Esophagus mucosa (tissue), 1 donor: Measurements from ENCODE around the gene KIAA0040. TPM values are rescaled to one million over a fixed set of nuclear protein-coding genes. Genes with fewer than 3 reads are reported as not detected.

Experiments
- ATAC-seq: fragments of 200-7000 bp; cut with Tn5 transposase; one replicate; pipeline ENCODE4 v1.9.1; 2020
- total RNA-seq: library from RNA; stranded (reverse); gene quantifications from one replicate; pipeline ENCODE4 v1.2.4, GENCODE V29; 2023
- donor health status: DM: yes; HTN: yes; CAD: no.

KIAA0040 gene
- total RNA-seq, result 6.3 TPM

DNA sequence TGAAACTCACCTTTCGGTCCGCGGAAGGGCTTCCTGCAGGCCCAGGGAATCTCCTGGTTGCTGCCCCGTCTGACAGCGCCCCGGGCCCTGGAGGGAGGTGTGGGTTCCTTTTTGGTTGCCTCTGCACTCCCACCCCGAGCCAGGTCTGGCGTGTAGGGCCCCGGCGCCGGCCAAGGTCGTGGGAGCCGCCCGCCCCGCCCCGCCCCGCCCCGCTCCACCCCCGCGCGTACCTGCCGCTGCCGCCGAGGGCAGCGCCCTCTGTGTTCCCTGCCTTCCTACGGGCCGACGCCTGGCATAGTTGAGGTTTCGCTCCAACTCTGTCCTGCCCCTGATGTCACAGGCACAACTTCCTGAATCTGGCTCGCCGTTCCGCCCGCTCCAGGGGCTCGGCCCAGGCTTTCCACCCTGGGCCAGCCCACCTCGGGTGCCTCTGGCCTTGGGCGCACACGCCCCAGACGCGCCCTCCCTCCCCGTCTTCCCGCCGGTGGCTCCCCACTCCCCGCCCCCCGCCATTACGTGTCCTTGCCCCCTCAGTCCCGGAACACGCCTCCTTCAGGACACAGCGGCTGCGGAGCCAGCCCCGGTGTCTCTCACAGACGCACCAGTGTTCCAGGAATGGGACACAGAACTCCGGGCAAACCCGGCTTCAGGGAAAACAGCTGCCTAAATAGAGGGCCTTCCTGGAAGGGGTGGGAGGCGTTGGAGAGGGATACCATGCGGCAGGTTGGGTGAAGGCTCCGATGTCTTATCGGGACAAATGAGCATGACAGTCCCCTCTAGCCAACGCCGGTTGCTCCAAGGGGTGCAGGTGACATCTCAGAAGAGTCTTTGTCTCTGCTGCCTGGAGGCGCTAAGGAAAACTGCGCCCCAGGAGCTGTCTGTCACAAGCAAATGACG is at the start of gene KIAA0040:
Gene KIAA0040 (minus strand): TSS at position 147 of the 897 bp plus-strand sequence. CDS start 31,763 bp downstream, outside the sequence.
- ATAC-seq, result peak; percentile 86

DNA sequence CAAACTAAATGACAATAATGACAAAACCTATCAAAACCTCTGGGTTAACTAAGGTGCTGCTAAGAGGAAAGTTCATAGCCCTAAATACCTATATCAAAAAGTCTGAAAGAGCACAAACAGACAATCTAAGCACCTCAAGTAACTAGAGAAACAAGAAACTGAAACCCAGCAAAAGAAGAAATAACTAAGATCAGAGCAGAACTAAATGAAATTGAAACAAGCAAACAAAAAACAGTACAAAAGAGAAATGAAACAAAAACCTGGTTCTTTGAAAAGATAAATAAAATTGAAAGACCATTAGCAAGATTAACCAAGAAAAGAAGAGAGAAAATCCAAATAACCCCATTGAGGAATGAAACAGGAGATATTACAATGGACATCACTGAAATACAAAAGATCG is 44.8 kb upstream of the KIAA0040 start:
- ATAC-seq, result no peak

DNA sequence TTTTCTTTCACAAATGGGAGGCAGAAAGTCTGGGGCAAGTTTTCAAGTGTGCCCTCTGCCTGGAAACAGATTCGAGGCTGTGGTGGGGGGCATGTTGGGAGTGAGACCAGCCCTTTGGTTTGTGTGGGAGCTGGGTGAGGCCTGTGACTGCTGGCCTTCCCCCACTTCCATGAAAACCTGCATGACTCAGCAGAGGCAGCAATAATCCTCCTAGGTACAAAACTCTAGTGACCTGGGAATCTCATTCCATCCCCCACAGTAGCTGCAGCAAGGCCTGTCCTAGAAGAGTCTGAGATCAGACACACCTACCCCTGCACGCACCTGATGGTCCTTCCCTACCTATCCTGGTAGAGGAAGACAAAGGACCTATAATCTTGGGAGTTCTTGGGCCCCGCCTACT is 42.1 kb upstream of the KIAA0040 start:
- no peak for ATAC-seq

GRCh38 chr1:175232335-175232734 is 39.8 kb upstream of the KIAA0040 start:
- no peak for ATAC-seq

DNA sequence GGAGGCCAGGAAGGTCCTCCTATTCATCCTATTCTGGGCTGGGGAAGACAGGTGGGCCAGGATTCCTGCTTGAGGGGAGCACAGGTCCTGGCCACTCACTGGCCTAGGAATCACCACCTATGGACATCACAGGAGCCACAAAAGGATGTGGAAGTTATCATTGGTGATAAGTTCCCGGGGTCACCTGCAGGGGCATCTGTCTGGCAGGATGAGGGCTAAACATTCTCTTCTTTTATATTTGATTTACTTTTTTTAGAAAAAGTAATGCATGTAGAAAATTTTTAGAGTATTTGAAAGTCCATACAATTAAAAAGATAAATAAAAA is 33.2 kb upstream of the KIAA0040 start:
- ATAC-seq, result no peak

DNA sequence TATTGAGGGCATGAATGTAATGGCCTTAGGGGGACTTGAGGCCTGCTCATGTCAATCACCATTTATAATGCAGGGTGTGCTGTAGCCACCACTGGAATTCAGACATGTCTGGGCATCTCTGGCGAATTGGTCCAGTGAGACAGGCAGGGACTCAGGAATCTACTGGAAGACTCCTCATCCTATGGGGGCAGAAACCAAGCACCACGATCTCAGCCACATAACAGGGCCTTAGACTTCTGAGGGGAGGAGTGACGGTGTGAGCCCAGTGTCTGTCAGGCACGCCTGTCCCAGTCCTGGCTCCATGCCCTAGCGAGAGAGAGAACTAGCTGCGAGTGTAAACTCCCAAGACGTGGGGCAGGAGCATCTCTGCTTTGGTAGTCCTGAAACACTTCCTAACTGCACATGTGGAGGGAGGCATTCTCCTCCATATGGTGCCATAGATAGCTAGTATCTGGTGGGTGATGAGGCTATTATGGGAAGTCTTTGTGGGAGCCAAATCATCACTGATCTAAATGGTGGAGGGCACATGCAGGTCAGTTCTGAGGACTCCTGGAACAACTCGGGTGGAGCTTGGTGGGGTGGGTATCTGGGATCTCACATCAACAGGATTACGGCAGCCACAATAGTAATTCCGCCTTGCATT is 29.8 kb upstream of the KIAA0040 start:
- ATAC-seq, result no peak

DNA sequence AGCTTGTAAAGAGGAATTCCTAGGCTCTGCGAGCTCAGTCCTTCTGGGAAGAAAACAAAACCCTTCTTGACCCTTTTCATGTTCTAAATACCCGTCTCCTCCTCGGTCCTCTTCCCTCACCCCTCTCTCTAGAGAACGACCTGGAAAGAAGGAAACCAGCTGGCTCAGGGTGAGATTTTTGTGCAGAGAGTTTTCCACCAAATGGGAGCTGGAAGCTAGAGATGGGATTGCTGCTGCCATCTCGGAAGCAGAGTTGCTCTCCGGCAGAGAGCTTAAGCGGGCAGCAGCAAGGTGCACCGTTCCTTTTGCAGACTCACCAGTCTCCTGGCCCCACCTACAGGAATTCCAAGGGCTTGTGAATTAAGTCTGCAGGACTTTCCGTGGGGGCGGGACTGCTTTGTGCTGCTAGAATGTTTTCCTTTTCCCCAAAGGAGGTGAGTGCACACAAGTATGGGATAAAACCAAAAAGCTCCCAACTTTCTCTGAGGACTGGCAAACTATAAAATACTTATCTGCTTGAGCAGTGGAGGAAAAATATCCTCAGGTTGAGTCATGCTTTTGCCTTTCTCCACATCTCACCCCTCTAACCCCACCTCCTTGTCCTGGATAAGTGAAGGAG is 29.1 kb upstream of the KIAA0040 start:
- ATAC-seq, result peak; percentile 64

DNA sequence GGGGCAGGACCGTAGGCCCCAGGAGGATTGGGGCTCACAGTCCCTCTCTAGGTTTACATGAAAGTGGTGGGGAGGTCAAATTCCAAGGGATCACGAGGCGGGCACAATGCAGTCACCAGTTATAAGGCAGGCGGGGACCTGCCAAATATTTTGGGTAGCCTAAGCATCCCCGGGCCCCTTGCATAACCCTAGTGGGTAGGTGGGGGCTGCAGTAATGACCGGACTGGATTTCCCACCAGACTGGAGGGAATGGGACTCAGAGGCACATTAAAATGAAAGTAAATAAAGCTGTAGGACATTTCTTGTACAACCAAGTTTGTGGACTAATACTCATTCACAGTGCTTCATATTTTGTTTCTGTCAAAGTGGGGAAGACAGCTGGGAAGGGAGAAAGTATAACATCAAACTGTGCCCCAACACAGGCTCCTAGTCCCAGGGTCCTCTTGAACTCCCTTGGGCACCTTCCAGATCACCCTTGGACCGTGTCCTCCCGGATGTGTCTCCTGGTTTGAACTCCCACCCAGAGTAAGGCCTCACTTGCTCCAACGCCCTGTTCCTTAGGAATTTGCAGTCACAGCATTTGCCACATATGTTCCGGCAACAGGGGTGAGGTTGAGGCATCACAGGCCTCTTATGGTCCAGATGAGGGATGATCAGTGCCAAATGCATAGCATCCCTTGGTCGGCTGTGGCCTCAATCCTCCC is 28.4 kb upstream of the KIAA0040 start:
- no peak for ATAC-seq

- no peak for ATAC-seq
These were observed 27.2 kb upstream of the KIAA0040 start for GRCh38 chr1:175219774-175220173.

- no peak for ATAC-seq
These were observed 26.3 kb upstream of the KIAA0040 start for GRCh38 chr1:175218786-175219434.

GRCh38 chr1:175217721-175218531 is 25.4 kb upstream of the KIAA0040 start:
- ATAC-seq, result no peak

DNA sequence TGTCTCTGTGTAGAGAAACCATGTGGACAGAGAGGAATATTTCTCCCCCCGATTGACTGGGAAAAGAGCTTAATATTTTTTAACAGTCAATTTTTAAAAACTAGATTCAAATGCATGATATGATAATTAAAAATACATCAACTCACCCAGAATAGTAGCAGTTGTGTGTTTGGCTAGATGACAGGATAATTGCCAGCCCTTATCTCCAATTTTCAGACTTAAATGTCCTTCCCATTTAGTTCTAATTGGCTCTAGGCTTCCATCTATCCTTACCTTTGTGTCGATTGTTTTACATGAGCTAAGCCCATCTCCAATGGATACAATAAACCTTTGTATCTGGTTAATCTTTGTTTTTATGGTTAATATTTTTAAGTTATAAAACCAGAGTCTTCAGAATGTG is 23.9 kb upstream of the KIAA0040 start:
- ATAC-seq, result no peak

GRCh38 chr1:175211656-175212055 is 19.1 kb upstream of the KIAA0040 start:
- no peak for ATAC-seq

DNA sequence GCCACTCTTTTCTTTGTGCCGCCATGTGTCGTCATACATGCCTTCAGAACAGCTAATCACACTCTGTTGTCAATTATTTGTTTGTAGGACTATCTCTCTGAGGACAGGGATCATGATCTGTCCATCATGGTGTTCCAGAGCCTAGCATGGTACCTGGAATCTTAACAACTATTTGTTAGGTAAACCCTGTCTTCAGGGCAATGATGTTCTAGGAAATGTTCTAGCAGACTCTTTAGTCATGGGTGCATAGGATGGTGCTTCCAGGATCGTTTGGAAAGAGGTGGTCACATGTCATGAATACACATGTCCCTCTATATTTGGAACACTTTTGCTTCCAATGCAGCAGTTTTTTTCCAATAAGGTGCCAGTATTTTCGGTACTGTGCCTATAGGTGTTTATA is 18.2 kb upstream of the KIAA0040 start:
- ATAC-seq, result no peak

DNA sequence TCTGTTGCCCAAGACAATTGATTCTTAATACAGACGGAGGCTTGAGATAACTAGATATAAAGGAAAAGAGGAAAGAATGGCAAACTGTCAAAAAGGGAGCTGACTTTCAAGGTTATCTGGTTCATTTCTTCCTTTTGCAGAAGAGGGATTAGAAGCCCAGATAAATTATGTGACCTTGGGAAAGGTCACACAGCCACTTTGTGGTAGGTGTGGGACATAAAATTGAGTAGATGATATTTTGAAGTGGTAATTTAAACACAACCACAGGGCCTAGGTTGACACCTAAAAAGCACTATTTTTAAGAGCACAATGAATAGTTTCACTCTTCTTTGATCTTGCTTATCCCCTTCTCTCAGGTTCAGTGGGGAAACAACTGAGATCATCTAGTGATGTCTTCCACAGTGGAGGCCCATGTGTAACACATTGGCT is 16.9 kb upstream of the KIAA0040 start:
- no peak for ATAC-seq

DNA sequence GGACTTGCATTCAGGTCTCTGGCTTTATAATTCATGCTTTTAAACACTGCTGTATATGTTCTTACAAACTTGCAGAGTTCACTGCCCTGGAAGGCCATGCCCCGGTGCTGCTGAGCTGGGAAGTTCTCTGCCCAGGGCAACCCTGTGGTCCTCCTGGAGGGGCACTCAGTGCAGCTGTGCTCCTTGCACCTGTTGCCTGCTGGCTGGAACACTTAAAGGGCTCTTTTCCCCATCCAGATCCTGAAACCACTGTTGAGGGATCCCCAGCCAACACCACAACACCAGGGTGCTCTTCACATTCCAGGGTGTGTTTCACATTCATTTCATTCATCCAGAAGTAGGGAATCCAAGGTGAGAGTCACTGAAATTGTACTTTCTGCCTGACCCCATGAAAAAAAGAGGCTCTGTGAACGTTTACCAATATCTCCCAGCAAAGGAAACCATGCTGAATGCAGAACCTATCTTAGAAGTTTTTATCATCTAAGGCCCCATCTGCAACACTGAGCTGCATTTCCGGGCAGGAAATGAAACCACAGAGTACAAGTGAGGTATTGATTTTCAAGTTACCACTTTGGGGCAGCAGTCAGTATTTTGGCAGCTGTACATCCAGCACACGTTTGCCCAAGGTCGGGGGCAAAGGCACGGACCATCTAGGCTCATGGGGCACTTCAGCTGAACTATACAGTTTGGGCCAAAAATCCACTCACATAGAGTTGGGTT is 16.4 kb upstream of the KIAA0040 start:
- ATAC-seq, result peak; percentile 25

DNA sequence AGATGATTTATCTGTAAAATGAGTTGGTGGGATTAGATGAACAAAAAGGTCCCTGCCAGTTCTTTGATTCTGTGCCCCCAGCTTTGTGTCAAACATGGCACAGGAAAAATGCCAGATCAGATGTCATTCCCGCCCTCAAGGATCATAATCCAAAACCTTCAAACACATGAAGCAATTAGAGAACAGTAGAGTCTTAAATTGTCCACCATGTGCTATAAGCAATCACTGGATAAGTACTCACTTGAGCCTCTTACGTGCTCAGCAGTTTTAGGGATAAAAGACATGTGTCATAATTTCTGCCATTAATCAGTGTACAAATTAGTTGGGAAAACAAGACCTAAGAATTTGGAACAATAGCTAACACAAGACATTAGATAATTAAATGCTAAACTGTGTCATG is 15.4 kb upstream of the KIAA0040 start:
- no peak for ATAC-seq

DNA sequence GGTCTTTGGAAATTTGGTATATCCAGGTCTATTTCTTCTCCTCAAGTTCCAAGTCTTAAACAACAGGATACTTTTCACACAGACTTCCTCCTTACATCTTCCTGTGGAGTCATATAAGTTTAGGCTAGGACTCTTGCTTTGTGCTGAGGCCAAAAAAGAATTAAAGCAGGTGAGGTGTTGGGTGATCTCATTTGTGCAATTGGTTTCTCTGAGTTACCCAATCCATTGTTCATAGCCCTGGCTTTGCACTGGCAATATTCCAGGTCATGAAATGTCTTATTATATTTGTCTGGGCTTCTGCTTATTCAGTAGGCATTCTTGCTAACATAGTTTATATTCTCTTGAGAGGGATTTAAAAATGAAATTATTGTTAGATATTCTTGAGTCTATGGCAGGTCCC is 14.1 kb upstream of the KIAA0040 start:
- peak; percentile 88 for ATAC-seq

DNA sequence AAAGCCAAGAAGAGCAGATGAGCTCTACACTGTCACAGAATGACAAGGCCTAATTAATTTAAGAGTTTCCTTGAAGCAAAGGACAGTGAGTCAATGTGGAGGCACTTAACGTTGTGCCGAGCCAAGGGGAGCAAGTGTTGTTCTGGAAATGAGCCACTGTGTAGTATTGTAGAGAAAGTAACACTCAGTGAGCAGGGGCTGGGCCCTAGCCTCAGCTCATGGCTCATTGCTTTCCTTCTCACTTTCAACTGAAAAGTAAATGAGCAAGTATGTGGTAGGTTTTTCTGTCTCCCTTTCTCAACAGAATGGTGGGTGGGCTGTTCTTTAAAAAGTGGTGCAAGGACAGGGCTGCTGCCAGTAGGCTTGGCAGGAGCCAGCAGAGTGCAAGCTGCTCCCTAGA is 11.8 kb upstream of the KIAA0040 start:
- ATAC-seq, result peak; percentile 48

DNA sequence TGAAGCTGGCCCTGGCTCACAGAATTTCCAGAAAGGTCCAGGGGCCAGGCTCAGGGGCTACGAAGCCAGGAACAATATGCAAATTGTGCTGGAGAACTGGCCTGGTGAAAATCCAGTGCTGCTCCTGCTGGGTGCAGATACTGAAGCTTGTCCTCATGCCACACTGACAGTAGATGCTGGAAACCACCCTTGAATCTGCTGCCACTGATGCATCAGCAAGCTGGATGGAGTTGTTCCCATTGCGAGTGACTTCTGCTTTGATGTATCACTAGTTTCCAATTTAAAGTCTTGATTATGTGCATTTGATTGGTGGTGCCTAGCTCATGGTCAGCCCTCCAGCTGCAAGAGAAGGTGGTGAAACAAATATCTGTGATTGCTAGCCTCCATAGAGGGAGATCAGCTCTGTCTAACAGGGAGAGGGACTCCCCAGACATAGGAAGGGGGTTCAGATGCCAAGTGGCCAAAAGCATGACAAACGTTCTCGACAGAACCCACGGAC is 11.0 kb upstream of the KIAA0040 start:
- no peak for ATAC-seq
